Measurements from ENCODE around the gene CLEC2D. TPM values are rescaled to one million over a fixed set of nuclear protein-coding genes. Genes with fewer than 3 reads are reported as not detected.
"Not testable (repeated sequence)": the region's sequence is repeated elsewhere in the genome, so short reads cannot be mapped to it uniquely, and the experiment has no call there.

CLEC2D gene

DNA sequence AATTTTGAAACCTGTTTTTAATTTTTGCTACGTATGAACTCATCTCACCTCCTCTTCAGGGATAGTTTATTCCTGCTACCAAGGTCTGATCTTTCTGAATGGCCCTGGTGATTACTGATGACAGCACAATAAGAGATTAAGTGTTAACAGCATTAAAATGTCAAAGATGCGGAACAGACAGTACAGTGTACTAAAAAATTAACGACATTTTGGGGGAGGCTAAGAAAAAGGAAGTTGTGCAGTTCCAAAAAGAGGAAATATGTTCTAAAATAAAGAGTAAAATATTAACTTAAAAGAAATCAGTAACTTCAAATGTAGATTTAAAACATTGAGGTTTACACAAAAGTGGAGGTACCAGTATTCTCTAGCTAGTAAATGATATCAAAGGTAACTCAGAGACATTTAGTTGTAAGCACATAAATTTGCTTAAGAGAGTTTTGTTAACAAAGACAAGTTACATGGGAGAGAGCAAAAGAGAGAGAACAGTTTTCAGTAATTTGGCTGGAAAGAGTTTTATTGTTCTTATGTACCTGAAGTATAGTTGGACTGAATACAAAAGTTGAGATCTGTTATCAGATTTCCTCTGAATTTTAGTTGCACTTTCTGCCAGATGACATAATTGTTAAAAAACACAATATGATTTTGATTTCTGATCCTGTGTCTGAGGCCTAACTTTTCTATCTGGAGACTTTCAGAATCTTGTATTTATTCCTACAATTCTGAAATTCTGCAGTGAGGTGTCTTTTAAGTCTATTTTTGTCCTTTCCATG, 67.6 kb downstream of the CLEC2D start:
- Histone ChIP-seq H3K9ac (ENCODE audit: low read depth, low read length) (no peak overlapping the region), H3K36me3 (ENCODE audit: insufficient read depth, low read length) (no peaks in the 10 kb centered on the region), H3K4me3 (ENCODE audit: low read length) (no peak overlapping the region), H3K4me1 (ENCODE audit: control insufficient read depth, insufficient read depth, low read length) (no peaks in the 10 kb centered on the region), H3K9me3 (replicated peaks; ENCODE audit: low read length) (no peaks in the 10 kb centered on the region), H3K4me2 (ENCODE audit: low read length) (no peak overlapping the region), H3K27me3 (ENCODE audit: control insufficient read depth, insufficient read depth, low read length) (no peaks in the 10 kb centered on the region)

- not testable (repeated sequence) for H3K36me3 ChIP-seq (ENCODE audit: insufficient read depth, low read length); H3K9me3 ChIP-seq (replicated peaks; ENCODE audit: low read length); H3K4me2 ChIP-seq (ENCODE audit: low read length); H3K27me3 ChIP-seq (ENCODE audit: control insufficient read depth, insufficient read depth, low read length); H3K9ac ChIP-seq (ENCODE audit: low read depth, low read length); H3K4me1 ChIP-seq (ENCODE audit: control insufficient read depth, insufficient read depth, low read length); H3K4me3 ChIP-seq (ENCODE audit: low read length)
Observed at GRCh38 chr12:9738905-9739304, 69.4 kb downstream of the CLEC2D start.

GRCh38 chr12:9739404-9740105, 70.0 kb downstream of the CLEC2D start:
- not testable (repeated sequence) for H3K4me3 ChIP-seq (ENCODE audit: low read length); H3K4me1 ChIP-seq (ENCODE audit: control insufficient read depth, insufficient read depth, low read length); H3K9ac ChIP-seq (ENCODE audit: low read depth, low read length); H3K9me3 ChIP-seq (replicated peaks; ENCODE audit: low read length); H3K27me3 ChIP-seq (ENCODE audit: control insufficient read depth, insufficient read depth, low read length); H3K36me3 ChIP-seq (ENCODE audit: insufficient read depth, low read length)
- H3K4me2 ChIP-seq (ENCODE audit: low read length), result peak overlapping the region; percentile 35

DNA sequence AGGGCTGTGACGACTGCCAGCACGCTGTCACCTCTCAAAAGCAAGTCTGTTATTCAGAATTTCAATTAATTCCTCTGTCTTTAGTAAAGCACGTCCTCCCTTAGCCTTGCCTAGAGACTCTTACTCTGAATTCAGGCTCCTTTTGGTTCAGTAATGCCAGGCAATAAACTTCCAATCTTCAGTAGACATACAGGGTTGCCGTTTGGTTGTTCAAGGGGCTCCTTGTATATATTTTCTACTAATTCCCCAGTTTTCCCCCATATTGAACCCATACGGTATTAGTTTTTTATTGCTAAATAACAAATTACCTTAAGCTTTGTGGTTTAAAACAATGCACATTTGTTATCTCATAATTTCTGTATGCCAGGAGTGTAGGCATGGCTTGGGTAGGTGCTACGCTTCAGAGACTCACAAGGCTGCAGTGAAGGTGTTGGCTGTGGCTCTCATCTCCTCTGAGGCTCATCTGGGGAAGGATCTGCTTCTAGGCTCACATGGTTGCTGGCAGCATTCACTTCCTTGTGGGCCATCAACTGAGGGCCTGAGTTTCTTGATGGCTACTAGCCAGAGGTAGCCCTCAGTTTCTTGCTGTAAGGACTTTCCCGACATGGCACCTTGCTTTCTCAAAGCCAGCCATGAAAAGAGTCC, 70.7 kb downstream of the CLEC2D start:
- no peaks in the 10 kb centered on the region for H3K4me1 ChIP-seq (ENCODE audit: control insufficient read depth, insufficient read depth, low read length)

GRCh38 chr12:9741726-9742125, 72.2 kb downstream of the CLEC2D start:
- H3K9ac ChIP-seq (ENCODE audit: low read depth, low read length), result no peak overlapping the region

More for the DNA sequence above, 70.7 kb downstream of the CLEC2D start:
- no peak overlapping the region for H3K4me3 ChIP-seq (ENCODE audit: low read length)
- no peaks in the 10 kb centered on the region for H3K36me3 ChIP-seq (ENCODE audit: insufficient read depth, low read length)
- H3K27me3 ChIP-seq (ENCODE audit: control insufficient read depth, insufficient read depth, low read length), result no peaks in the 10 kb centered on the region
- peak overlapping the region; percentile 35 for H3K4me2 ChIP-seq (ENCODE audit: low read length)
- H3K9me3 ChIP-seq (replicated peaks; ENCODE audit: low read length), result no peaks in the 10 kb centered on the region
- H3K9ac ChIP-seq (ENCODE audit: low read depth, low read length), result no peak overlapping the region

DNA sequence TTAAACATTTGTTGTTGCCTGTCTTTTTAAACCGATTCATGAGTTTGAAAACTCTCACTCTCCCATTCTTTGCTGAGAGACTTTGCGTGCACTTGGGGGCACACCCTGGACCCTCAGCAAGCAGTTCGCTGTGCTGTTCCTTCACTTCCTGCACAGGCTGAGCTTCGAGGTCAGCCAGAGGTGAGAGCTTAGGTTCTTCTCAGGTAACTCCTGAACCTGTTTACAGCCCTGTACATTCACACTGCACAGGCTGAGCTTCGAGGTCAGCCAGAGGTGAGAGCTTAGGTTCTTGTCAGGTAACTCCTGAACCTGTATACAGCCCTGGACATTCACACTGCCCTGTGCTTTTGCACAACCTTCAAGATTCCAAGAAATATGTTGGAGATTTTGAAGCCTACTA, 73.1 kb downstream of the CLEC2D start:
- no peak overlapping the region for H3K9ac ChIP-seq (ENCODE audit: low read depth, low read length)
- no peak overlapping the region for H3K4me2 ChIP-seq (ENCODE audit: low read length)
- no peaks in the 10 kb centered on the region for H3K9me3 ChIP-seq (replicated peaks; ENCODE audit: low read length)
- H3K27me3 ChIP-seq (ENCODE audit: control insufficient read depth, insufficient read depth, low read length), result no peaks in the 10 kb centered on the region
- H3K4me1 ChIP-seq (ENCODE audit: control insufficient read depth, insufficient read depth, low read length), result no peaks in the 10 kb centered on the region
- H3K4me3 ChIP-seq (ENCODE audit: low read length), result no peak overlapping the region
- no peaks in the 10 kb centered on the region for H3K36me3 ChIP-seq (ENCODE audit: insufficient read depth, low read length)

More at GRCh38 chr12:9741726-9742125, 72.2 kb downstream of the CLEC2D start:
- Histone ChIP-seq H3K4me1 (ENCODE audit: control insufficient read depth, insufficient read depth, low read length) (no peaks in the 10 kb centered on the region), H3K4me3 (ENCODE audit: low read length) (no peak overlapping the region), H3K36me3 (ENCODE audit: insufficient read depth, low read length) (no peaks in the 10 kb centered on the region), H3K9me3 (replicated peaks; ENCODE audit: low read length) (no peaks in the 10 kb centered on the region), H3K4me2 (ENCODE audit: low read length) (no peak overlapping the region), H3K27me3 (ENCODE audit: control insufficient read depth, insufficient read depth, low read length) (no peaks in the 10 kb centered on the region)

DNA sequence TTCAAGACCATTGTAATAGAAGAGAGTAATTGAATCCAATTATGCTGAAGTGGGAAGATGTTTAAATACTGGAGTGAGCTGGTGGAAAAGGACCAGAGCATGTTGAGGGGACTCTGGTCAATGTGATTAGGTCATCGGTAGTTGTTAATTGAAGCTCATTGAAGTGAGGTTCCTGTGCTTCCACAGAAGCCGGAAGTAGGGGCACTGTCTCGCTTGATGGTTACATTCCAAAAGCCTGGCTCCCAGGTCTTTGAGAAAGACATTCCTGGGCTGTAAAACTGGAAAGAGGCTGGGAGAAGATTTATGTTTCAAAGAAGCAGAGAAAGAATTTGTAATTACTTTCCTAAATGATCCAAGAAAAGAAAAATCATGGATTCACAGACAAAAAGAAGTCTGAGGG, 75.7 kb downstream of the CLEC2D start:
- no peaks in the 10 kb centered on the region for H3K36me3 ChIP-seq (ENCODE audit: insufficient read depth, low read length)
- H3K4me1 ChIP-seq (ENCODE audit: control insufficient read depth, insufficient read depth, low read length), result no peaks in the 10 kb centered on the region
- H3K4me2 ChIP-seq (ENCODE audit: low read length), result no peak overlapping the region
- H3K9me3 ChIP-seq (replicated peaks; ENCODE audit: low read length), result no peaks in the 10 kb centered on the region
- no peaks in the 10 kb centered on the region for H3K27me3 ChIP-seq (ENCODE audit: control insufficient read depth, insufficient read depth, low read length)
- H3K9ac ChIP-seq (ENCODE audit: low read depth, low read length), result no peak overlapping the region
- H3K4me3 ChIP-seq (ENCODE audit: low read length), result no peak overlapping the region

Small RNA genes lying within 50 kb of the gene (small RNA-seq; reads per million reads assigned to genes)
- gene AC010186.4 (not detected), gene RNU6-700P (not detected)

All from skeletal muscle satellite cell (primary cell).